ENCODE results near the gene CDH18. TPM values are rescaled to one million over a fixed set of nuclear protein-coding genes. Genes with fewer than 3 reads are reported as not detected.

CDH18 gene
- total RNA-seq, 1 experiment from 2014 or later, result 7.0 TPM

GRCh38 chr5:19862711-19863110 is 125.3 kb downstream of the CDH18 start:
- in situ Hi-C loops (cut with HindIII; ENCODE audit: low pct_unique_long_range_greater_than_20kb, low sequenced_read_pairs) (no loop called here), intact Hi-C loops (cut with micrococcal nuclease; ENCODE audit: unreplicated experiment) (no loop called here)
- ChIA-PET CTCF (no interaction called here), POLR2A (no interaction called here)
- H3K9me3 ChIP-seq (ENCODE audit: control insufficient read depth, insufficient read depth, low read depth, low read length), result no peaks in the 10 kb centered on the region
- H3K4me1 ChIP-seq (ENCODE audit: control insufficient read depth, insufficient read depth, low read length), result no peaks in the 10 kb centered on the region
- no peak overlapping the region for H3K27ac ChIP-seq (ENCODE audit: low read length)
- TF ChIP-seq SIN3A (IDR thresholded peaks at IDR 0.05; ENCODE audit: borderline replicate concordance, insufficient read depth, low read depth, low read length), result no peak
- TF ChIP-seq POLR2AphosphoS5 (IDR thresholded peaks at IDR 0.05; ENCODE audit: low read depth, low read length), result no peak
- TF ChIP-seq, protein P1, sequence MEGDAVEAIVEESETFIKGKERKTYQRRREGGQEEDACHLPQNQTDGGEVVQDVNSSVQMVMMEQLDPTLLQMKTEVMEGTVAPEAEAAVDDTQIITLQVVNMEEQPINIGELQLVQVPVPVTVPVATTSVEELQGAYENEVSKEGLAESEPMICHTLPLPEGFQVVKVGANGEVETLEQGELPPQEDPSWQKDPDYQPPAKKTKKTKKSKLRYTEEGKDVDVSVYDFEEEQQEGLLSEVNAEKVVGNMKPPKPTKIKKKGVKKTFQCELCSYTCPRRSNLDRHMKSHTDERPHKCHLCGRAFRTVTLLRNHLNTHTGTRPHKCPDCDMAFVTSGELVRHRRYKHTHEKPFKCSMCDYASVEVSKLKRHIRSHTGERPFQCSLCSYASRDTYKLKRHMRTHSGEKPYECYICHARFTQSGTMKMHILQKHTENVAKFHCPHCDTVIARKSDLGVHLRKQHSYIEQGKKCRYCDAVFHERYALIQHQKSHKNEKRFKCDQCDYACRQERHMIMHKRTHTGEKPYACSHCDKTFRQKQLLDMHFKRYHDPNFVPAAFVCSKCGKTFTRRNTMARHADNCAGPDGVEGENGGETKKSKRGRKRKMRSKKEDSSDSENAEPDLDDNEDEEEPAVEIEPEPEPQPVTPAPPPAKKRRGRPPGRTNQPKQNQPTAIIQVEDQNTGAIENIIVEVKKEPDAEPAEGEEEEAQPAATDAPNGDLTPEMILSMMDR (IDR thresholded peaks at IDR 0.05), result no peak
- no peak for TF ChIP-seq TCF7L2 (IDR thresholded peaks at IDR 0.05; ENCODE audit: low read depth, low read length)
- TF ChIP-seq REST (IDR thresholded peaks at IDR 0.05; ENCODE audit: insufficient read depth in 1 of 2, low read depth in 2 of 2, low read length in 1 of 2), result no peak
- H3K4me3 ChIP-seq (ENCODE audit: low read depth in 2 of 2, low read length in 2 of 2), result no peak overlapping the region
- H3K36me3 ChIP-seq (ENCODE audit: control insufficient read depth, insufficient read depth, low read length), result no peaks in the 10 kb centered on the region
- no peaks in the 10 kb centered on the region for H3K27me3 ChIP-seq (ENCODE audit: control insufficient read depth, insufficient read depth, low read length)
- DNase-seq (ENCODE audit: low read depth, low spot score) (no peak), ATAC-seq (no peak)
- BruUV-seq (replicated peaks), result no TSS peak

- no TSS peak for BruUV-seq (replicated peaks)
- in situ Hi-C loops (cut with HindIII; ENCODE audit: low pct_unique_long_range_greater_than_20kb, low sequenced_read_pairs), result no loop called here
- no peak for ATAC-seq
- ChIA-PET POLR2A (no interaction called here), CTCF (no interaction called here)
- no peak for TF ChIP-seq POLR2AphosphoS5 (IDR thresholded peaks at IDR 0.05; ENCODE audit: low read depth, low read length)
- TF ChIP-seq REST (IDR thresholded peaks at IDR 0.05; ENCODE audit: insufficient read depth in 1 of 2, low read depth in 2 of 2, low read length in 1 of 2), result no peak
- Histone ChIP-seq H3K36me3 (ENCODE audit: control insufficient read depth, insufficient read depth, low read length) (no peaks in the 10 kb centered on the region), H3K27ac (ENCODE audit: low read length) (no peak overlapping the region), H3K27me3 (ENCODE audit: control insufficient read depth, insufficient read depth, low read length) (no peaks in the 10 kb centered on the region), H3K4me1 (ENCODE audit: control insufficient read depth, insufficient read depth, low read length) (no peaks in the 10 kb centered on the region), H3K4me3 (ENCODE audit: low read depth in 2 of 2, low read length in 2 of 2) (no peak overlapping the region), H3K9me3 (ENCODE audit: control insufficient read depth, insufficient read depth, low read depth, low read length) (no peaks in the 10 kb centered on the region)
- DNase-seq (ENCODE audit: low read depth, low spot score), result no peak
- intact Hi-C loops (cut with micrococcal nuclease; ENCODE audit: unreplicated experiment), result no loop called here
Observed at GRCh38 chr5:19859020-19859419, 129.0 kb downstream of the CDH18 start.

All from Panc1 (cell line).